ENCODE data around the gene POPDC3.
"Not testable (repeated sequence)": the region's sequence is repeated elsewhere in the genome, so short reads cannot be mapped to it uniquely, and the experiment has no call there.

POPDC3 gene

DNA sequence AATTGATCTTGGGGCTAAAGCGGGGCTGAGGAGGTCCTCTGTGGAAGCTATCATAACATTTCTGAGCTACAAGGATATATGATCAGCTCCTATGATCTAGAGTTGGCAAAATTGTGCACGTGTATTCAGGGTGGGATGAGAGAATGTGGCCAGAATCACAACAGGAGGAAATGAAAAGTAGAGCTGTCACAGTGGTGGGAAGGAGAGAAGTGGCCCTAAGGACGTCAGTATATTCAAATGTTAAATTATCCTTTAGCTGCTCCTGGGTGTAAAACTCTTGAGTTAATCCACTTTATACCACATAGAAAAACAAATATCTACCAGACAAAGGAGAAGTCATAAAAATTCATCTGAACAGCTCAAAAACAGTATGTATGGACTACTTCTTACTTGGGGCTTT lies 14.8 kb upstream of the POPDC3 start:
- DNase-seq (ENCODE audit: low spot score) = no peak

GRCh38 chr6:105194106-105194505 lies 14.3 kb upstream of the POPDC3 start:
- no peak for DNase-seq (ENCODE audit: low spot score)

- no peak for DNase-seq (ENCODE audit: low spot score)
Measured at GRCh38 chr6:105193647-105194046, 13.8 kb upstream of the POPDC3 start.

DNA sequence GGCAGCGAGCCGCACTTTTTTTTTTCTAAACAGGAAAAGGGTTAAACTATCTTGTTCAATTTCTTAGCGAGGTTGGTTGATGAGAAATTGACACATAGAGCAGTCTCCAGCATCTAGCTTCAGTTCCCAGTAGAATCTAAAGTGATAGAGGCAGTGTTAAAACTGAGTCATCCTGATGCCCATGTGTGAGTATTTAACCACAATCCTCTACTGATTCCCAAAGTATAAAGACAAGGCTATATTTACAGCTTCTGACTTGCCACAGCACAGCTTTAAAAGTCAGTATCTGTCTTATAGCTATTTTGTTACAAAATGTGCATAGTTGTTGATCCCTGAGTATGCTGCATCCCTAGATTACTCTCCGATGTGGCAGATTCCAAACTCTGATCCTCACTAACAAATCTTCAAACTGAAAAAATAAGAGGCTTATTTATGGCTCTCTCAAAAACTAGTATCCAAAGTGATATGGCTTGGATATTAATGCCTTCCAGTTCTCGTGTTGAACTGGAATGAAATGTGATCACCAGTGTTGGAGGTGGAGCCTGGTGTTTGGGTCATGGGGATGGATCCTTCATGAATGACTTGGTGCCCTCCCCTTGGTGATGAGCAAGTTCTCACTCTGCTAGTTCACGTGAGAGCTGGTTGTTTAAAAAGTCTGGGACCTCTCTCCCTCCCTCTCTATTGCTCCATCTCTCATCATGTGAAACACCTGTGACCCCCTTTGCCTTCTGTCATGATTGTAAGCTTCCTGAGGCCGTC lies 13.1 kb upstream of the POPDC3 start:
- DNase-seq (ENCODE audit: low spot score) = no peak

DNA sequence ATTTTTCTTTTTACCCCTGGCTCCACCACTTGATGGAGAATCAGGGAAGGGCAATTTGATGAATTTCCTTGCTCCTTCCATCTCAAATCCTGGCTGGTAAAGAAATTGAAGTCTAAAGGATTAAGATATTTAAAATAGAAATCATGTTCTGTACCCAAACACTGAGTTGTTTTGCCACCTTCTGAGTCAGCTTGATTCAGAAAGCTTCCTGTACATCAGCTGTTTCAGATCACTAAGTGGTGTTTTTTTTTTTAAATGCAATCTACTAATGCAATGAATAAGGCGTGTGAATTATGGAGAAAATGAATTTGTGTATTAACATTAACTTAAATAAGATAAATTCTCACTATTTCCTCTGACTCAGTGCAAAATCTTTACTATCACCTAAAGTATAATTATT lies 11.5 kb upstream of the POPDC3 start:
- DNase-seq (ENCODE audit: low spot score) = no peak

DNA sequence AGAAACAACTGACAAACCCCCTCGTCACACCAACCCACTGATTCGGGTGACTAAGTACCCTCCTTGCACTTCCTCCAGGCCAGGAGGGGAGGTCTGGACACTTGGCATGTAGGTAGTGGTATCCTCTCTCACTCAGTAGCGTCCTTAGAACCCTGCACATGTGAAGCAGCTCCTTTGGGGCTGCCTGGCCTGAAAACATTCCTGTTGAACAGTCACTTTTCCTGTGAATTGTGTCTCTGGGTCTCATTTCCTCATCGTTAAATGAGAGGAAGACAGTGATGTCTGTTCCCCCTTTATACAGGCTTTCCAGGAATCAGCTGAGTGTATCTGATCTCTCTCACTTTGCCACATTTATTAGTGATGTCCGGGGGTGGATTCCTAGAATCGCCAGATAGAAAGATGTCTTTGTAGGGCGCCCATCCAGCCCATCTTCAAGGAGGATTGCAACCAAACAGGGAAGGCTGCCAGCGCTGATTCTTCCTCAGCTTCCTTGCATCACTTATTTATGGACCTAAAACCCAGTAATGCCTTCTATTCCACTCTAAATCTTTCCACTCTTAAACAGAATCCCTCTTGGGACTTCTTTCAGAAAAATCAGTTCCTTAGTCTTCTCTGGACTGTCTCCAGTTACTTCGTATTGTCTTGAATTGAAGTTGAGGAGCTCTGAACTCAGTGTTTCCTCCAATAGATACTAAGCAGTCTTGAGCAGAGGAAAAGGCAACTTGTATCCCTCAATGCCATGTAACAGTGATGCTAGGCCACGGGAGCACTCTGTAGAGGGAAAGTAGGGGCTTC lies 9.4 kb upstream of the POPDC3 start:
- DNase-seq (ENCODE audit: low spot score) = no peak

- no peak for DNase-seq (ENCODE audit: low spot score)
Measured at GRCh38 chr6:105188251-105188650, 8.4 kb upstream of the POPDC3 start.

GRCh38 chr6:105186576-105186975 lies 6.8 kb upstream of the POPDC3 start:
- no peak for DNase-seq (ENCODE audit: low spot score)

DNA sequence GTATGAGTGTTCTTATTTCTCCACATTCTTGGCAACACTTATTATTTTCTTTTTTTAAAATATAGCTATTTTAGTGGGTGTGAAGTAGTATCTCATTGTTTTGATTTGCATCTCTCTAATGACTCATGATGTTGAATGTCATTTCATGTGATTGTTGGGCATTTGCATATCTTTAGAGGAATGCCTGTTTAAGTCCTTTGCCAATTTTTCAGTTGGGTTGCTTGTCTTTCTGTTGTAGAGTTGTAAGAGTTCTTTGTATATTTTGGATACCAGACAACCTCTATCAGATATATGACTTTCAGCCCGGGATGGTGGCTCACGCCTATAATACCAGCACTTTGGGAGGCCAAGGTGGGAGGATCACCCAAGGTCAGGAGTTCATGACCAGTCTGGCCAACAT lies 5.1 kb upstream of the POPDC3 start:
- no peak for DNase-seq (ENCODE audit: low spot score)

DNA sequence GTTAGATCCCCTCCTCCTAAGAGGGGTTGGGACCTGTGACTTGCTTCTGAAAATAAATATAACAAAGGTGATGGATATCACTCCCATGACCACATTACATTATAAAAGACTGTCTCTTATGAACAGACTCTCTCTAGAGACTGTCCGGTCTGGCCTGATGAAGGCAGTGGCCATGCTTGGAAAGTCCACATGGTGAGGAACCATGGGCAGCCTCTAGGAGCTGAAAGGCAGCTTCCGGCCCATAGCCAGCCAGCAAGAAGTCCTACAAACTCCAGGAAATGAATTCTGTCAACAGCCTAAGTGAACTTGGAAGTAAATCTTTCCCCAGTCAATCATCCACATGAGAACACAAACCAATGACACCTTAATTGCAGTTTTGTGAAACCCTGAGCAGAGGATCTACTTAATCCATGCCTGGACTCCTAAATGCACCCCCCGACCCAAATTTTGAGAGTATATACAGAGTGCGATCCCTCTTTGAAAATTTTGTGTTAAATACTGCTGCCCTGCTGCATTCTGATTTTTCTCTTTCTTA lies 2.2 kb upstream of the POPDC3 start:
- DNase-seq (ENCODE audit: low spot score) = no peak

DNA sequence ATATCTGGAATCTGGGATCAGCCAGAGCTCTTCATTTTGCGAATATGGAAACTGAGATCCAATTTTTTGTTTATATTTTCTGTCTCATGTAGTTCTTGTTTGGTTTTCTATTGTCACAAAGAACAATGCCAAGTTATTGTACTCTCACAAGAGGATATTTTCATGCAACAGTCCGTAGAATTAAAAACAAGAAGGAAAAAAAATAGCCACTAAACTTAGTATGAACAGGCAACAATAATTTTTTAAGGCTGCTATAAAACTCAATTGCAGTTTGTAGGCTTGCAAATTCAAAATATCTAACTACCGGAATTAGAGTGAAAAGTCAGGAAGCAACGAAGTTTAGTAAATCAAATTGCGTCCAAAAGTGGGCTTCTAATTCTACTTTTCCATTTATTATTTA lies 1.2 kb downstream of the POPDC3 start:
- DNase-seq (ENCODE audit: low spot score) = no peak

GRCh38 chr6:105178110-105178509 lies 1.7 kb downstream of the POPDC3 start:
- no peak for DNase-seq (ENCODE audit: low spot score)

GRCh38 chr6:105177556-105177955 lies 2.3 kb downstream of the POPDC3 start:
- no peak for DNase-seq (ENCODE audit: low spot score)

- DNase-seq (ENCODE audit: low spot score) = no peak
Measured at GRCh38 chr6:105174512-105174911, 5.3 kb downstream of the POPDC3 start.

GRCh38 chr6:105172515-105172914 lies 7.3 kb downstream of the POPDC3 start:
- not testable (repeated sequence) for DNase-seq (ENCODE audit: low spot score)

DNA sequence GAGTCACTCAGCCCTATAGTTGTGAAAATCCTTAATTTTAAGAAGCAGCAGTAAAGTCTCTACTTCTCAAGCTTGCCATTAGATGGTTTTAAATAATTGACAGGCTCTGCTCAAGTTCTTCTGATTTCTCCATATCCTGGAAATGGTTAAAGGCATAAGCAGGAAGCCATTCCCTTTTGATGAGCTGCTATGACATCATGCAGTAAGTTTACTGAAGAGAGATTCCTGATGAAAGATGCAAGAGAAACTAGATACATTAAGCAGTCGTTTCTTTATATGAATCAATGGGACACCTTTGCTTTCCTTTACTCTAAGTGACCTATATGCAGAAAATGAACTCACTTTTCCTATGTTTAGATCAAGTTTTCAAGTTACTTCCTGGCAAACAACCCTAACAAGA lies 9.8 kb downstream of the POPDC3 start:
- no peak for DNase-seq (ENCODE audit: low spot score)

GRCh38 chr6:105167914-105168313 lies 11.9 kb downstream of the POPDC3 start:
- DNase-seq (ENCODE audit: low spot score) = no peak

DNA sequence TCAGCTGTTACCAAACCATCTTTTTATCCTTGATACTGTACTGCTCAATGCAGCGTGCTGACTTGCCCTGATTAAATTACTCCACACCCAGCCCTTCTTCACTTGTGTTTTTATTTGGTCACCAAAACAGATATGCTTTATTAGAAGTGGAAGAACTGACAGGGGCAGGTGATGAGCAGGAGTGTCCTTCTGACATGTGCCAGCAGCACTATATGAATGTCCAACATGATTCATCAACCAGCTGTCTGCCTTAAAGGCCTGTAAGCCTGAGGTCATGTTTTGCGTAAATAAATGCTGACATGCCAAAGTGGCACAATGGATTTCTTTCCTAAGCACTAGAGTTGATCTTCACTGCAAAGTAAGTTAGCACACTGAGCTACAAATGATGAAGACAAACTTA lies 15.4 kb downstream of the POPDC3 start:
- DNase-seq (ENCODE audit: low spot score) = no peak

DNA sequence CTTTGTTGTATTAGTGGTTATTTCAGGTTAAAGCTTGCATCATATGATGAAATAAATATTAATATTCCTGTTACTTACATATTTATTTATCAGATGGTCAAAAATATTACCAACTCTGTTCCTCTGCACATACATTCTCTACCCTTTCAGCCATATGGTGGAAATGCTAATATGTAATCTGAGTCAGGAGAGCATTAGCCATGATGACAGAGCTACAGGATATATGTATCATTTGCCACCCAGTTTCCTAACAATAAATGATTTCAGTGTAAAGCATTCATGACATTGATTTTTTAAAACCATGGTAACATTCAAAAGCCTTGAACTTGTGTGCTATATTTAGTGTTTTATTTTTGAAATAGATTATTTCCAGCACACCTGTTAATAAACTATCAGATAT lies 16.6 kb downstream of the POPDC3 start:
- DNase-seq (ENCODE audit: low spot score) = no peak

GRCh38 chr6:105162377-105162776 lies 17.4 kb downstream of the POPDC3 start:
- DNase-seq (ENCODE audit: low spot score) = no peak

GRCh38 chr6:105161421-105161820 lies 18.4 kb downstream of the POPDC3 start:
- no peak for DNase-seq (ENCODE audit: low spot score)

DNA sequence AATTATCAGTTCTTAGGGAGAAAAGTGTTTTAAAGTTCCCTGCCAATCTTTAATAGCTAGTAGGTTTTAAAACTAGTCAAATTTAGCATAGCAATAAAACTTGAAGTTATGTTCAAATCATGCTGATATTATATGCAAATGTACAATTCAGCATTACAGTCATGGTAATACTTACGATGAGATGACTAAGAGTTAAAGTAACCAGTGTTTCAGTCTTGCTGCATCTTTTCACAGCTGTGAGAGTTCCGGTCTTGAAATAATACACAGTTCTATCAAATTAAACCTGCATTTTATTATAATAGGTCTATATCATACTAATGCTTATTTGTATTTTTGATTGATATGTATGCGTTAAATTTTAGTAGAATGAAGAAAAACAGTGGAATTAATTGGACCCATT lies 26.1 kb downstream of the POPDC3 start:
- no peak for DNase-seq (ENCODE audit: low spot score)

DNA sequence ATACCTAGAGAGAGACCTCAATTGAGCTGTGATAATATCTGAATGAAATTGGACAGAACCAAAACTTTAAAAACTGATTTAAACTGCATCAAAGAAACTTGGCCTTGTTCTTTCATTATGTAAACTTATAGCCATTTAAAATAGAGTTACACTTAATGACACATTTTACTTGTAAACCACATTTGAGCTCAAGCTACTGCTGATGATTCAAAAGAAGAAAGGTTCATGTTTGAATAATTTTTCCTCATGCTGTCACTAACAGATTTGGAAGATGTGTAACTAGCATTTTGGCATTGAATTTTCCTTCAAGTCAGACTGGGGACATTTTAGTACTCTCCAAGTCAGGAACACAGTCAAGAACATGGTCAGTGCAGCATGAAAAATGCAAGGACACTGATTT lies 26.9 kb downstream of the POPDC3 start:
- DNase-seq (ENCODE audit: low spot score) = no peak

All from putamen (tissue), 1 donor.